Neural cell (in vitro differentiated cells): ENCODE data around the gene LRRC31.

ENCODE experiments used
- CTCF ChIP-seq: fragments of 450-650 bp; IDR thresholded peaks from 2 replicates; pipeline ENCODE4 v1.5.1; 2014; ENCODE audit warnings: antibody characterized with exemption, mild to moderate bottlenecking, moderate library complexity; ENCODE audit not compliant: poor library complexity, severe bottlenecking
- RAD21 ChIP-seq: fragments of 450-650 bp; conservative IDR thresholded peaks from 2 replicates; pipeline ENCODE4 v1.6.1; 2014; ENCODE audit warnings: antibody characterized with exemption, mild to moderate bottlenecking, moderate library complexity

- no peak for TF ChIP-seq RAD21
- TF ChIP-seq CTCF = no peak
Observed at GRCh38 chr3:169847896-169848295, 21.8 kb downstream of the LRRC31 start.
